Epithelial cell of proximal tubule (primary cell): ENCODE measurements around the gene DCUN1D1. TPM values are rescaled to one million over a fixed set of nuclear protein-coding genes. Genes with fewer than 3 reads are reported as not detected.

Source experiments
- total RNA-seq: library from RNA; depleted of rRNA; stranded (reverse); fragments of >200 nt; gene quantifications from 2 replicates; pipeline ENCODE4 v1.2.3, GENCODE V29; 2015

DCUN1D1 gene
- total RNA-seq, 1 donor from 2014 or later, result 11.3 TPM

Other genes starting within 250 kb of the DCUN1D1 start
- gene ATP11B, start 187.0 kb downstream of the DCUN1D1 start, total RNA-seq, result 22.7 and 30.0 TPM in 2 replicates
- gene MCCC1, start 119.0 kb upstream of the DCUN1D1 start, total RNA-seq, result 12.0 and 26.0 TPM in 2 replicates
- gene LAMP3, start 182.2 kb upstream of the DCUN1D1 start, total RNA-seq, result 0.92 and 0.94 TPM in 2 replicates